Transverse colon (tissue), 3 donors: ENCODE data around the gene SARS1.

Experiments used
- EP300 ChIP-seq: sonication (generic); formaldehyde crosslinking; IDR thresholded peaks from one replicate; pipeline ENCODE4 v1.6.1; 2017; ENCODE audit warnings: antibody characterized with exemption, low read depth
- TF ChIP-seq, protein P1 (sequence below), 5 experiments: fragments of 200-600 bp in 3 of 5; fragments of 450-650 bp in 2 of 5; sonication (generic) in 3 of 5; IDR thresholded peaks; 1 replicate in 2 of 5; 2 replicates in 3 of 5; pipeline ENCODE4 v1.5.1; 2016 to 2017; ENCODE audit warnings: antibody characterized with exemption in 5 of 5, inconsistent platforms in 3 of 5, mild to moderate bottlenecking in 2 of 5, moderate library complexity in 1 of 5

DNA sequence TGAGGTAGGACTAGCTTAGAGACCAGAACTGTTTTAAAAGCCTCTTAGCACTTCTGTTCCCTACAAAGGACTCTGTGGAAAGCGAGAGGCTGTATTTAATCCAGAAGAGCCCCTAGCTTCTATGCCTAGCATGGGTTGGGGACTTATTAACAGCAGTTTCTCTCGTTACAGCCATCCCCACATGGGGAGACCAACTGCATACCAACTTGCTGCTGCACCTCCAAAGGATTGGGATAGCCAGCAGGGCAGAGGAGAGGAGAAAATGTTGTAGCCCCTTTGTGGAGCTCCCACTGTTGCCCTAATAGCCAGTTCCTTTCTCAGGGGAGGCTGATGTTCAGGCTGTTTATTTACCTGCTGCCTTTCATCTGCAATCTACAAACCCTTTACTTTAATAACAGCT is 24.7 kb downstream of the SARS1 start:
- TF ChIP-seq, protein P1, sequence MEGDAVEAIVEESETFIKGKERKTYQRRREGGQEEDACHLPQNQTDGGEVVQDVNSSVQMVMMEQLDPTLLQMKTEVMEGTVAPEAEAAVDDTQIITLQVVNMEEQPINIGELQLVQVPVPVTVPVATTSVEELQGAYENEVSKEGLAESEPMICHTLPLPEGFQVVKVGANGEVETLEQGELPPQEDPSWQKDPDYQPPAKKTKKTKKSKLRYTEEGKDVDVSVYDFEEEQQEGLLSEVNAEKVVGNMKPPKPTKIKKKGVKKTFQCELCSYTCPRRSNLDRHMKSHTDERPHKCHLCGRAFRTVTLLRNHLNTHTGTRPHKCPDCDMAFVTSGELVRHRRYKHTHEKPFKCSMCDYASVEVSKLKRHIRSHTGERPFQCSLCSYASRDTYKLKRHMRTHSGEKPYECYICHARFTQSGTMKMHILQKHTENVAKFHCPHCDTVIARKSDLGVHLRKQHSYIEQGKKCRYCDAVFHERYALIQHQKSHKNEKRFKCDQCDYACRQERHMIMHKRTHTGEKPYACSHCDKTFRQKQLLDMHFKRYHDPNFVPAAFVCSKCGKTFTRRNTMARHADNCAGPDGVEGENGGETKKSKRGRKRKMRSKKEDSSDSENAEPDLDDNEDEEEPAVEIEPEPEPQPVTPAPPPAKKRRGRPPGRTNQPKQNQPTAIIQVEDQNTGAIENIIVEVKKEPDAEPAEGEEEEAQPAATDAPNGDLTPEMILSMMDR (IDR thresholded peaks at IDR 0.05): no peak
- no peak for TF ChIP-seq EP300
